Thymus (tissue), 14 donors: Measurements from ENCODE around the gene MIEF1. TPM values are rescaled to one million over a fixed set of nuclear protein-coding genes. Genes with fewer than 3 reads are reported as not detected.
A peak's percentile ranks its signal among the peaks of the same experiment; 100 is the strongest.

Experiments used
- DNase-seq, 9 donors: peaks; one replicate each; pipeline ENCODE4 v3.0.0-alpha.2; 2013; ENCODE audit warnings: low spot score in 9 of 9, low read depth in 6 of 9, missing footprints in 1 of 9
- H3K27ac ChIP-seq, 2 donors: one replicate each; pipeline ENCODE4 v1.5.1; 2013; ENCODE audit warnings: control low read depth in 1 of 2, low read depth in 1 of 2, low read length in 1 of 2, mild to moderate bottlenecking in 1 of 2, moderate library complexity in 1 of 2
- H3K27me3 ChIP-seq, 2 donors: one replicate each; pipeline ENCODE4 v1.5.1; 2013; ENCODE audit warnings: low read length in 1 of 2; ENCODE audit not compliant: control insufficient read depth in 2 of 2, insufficient read depth in 1 of 2
- H3K36me3 ChIP-seq, 2 donors: one replicate each; pipeline ENCODE4 v1.5.1; 2013; ENCODE audit warnings: low read length in 1 of 2, mild to moderate bottlenecking in 1 of 2, moderate library complexity in 1 of 2; ENCODE audit not compliant: control insufficient read depth in 2 of 2, insufficient read depth in 2 of 2
- H3K4me1 ChIP-seq, 2 donors: one replicate each; pipeline ENCODE4 v1.5.1; 2013; ENCODE audit warnings: low read length in 2 of 2; ENCODE audit not compliant: control insufficient read depth in 2 of 2, insufficient read depth in 2 of 2
- H3K4me3 ChIP-seq, 2 donors: one replicate each; pipeline ENCODE4 v1.5.1; 2013; ENCODE audit warnings: low read length in 2 of 2, control low read depth in 1 of 2, mild to moderate bottlenecking in 1 of 2
- H3K9me3 ChIP-seq, 2 donors: one replicate each; pipeline ENCODE4 v1.5.1; 2013; ENCODE audit warnings: low read length in 1 of 2, mild to moderate bottlenecking in 1 of 2; ENCODE audit not compliant: control insufficient read depth in 2 of 2, insufficient read depth in 1 of 2
- WGBS: extraction: QIAGEN DNeasy Blood & Tissue Kit; methylation state at CpG from one replicate; pipeline ENCODE4 v1.1.7; 2013; 5-methylcytosine and 5-hydroxymethylcytosine counted together
- long read RNA-seq, 10 donors: transcript quantifications; one replicate each; lab custom pipeline, GENCODE V29; 2026
- polyA plus RNA-seq: library from polyadenylated mRNA; stranded (reverse); fragments of 200-250 nt; gene quantifications from one replicate; pipeline ENCODE4 v1.2.3, GENCODE V29; 2013
- total RNA-seq: library from RNA; stranded (reverse); fragments of 120-200 nt; gene quantifications from one replicate; pipeline ENCODE4 v1.2.4, GENCODE V29; 2013
- donor health status: healthy.

MIEF1 gene
- total RNA-seq (10.0 TPM), polyA plus RNA-seq (8.7 TPM)
- long read RNA-seq, donor 1, result 0 reads
- long read RNA-seq, donor 2, full-length matches to known transcripts, result 13 of 47 reads
- long read RNA-seq, donor 2, partial matches to known transcripts, result 34 of 47 reads
- long read RNA-seq, donor 2, other reads (novel, unspliced or antisense), result 0 of 47 reads
- long read RNA-seq, donor 3, full-length matches to known transcripts, result 6 of 6 reads
- long read RNA-seq, donor 3, partial matches to known transcripts, result 0 of 6 reads
- long read RNA-seq, donor 3, other reads (novel, unspliced or antisense), result 0 of 6 reads
- long read RNA-seq, donor 4, partial matches to known transcripts, result 0 of 1 reads
- long read RNA-seq, donor 4, other reads (novel, unspliced or antisense), result 0 of 1 reads
- long read RNA-seq, donor 5, full-length matches to known transcripts, result 6 of 6 reads
- long read RNA-seq, donor 5, partial matches to known transcripts, result 0 of 6 reads
- long read RNA-seq, donor 5, other reads (novel, unspliced or antisense), result 0 of 6 reads
- long read RNA-seq, donor 6, full-length matches to known transcripts, result 7 of 7 reads
- long read RNA-seq, donor 6, partial matches to known transcripts, result 0 of 7 reads
- long read RNA-seq, donor 6, other reads (novel, unspliced or antisense), result 0 of 7 reads
- long read RNA-seq, donor 7, full-length matches to known transcripts, result 4 of 4 reads
- long read RNA-seq, donor 7, partial matches to known transcripts, result 0 of 4 reads
- long read RNA-seq, donor 7, other reads (novel, unspliced or antisense), result 0 of 4 reads
- long read RNA-seq, donor 8, full-length matches to known transcripts, result 4 of 4 reads
- long read RNA-seq, donor 8, partial matches to known transcripts, result 0 of 4 reads
- long read RNA-seq, donor 8, other reads (novel, unspliced or antisense), result 0 of 4 reads
- long read RNA-seq, donor 9, partial matches to known transcripts, result 0 of 1 reads
- long read RNA-seq, donor 9, other reads (novel, unspliced or antisense), result 0 of 1 reads
- long read RNA-seq, donor 10, partial matches to known transcripts, result 0 of 2 reads
- long read RNA-seq, donor 10, other reads (novel, unspliced or antisense), result 0 of 2 reads

DNA sequence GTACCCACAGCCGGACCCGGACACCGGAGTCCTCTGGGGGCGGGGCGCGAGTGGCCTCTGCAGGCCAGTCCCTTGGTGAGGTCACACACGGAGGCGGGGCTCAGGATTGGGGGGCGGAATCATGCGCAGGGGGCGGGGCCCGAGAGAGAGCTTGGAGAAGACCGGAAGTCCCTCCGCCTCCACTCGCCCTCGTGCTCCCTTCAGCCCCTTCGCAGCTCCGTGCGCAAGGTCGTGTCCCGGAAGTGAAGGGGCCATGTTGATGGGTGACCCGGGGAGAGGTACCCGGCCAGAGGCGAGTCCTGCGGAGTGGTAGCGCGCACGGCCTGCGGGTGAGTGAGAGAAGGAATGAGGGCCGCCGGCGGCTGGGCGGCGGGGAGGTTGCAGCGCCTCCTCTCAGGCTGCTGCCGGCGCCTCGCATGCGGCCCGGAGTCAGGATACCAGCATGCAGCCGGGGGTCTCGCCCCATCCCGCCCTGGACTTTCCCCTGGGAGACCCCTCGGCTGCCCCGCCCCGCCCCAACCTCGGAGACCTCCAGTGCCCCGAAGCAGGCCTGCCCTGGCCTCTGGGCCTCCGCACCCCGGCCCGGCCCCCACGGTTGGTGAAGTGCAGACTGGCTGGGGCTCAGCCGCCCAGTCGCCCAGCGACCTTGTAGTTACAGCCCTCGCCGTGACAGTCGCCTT is at the start of gene MIEF1:
MIEF1 (plus strand) TSS at position 182 of the 680 bp plus-strand sequence. CDS start 9,005 bp downstream, outside the sequence.
- H3K4me1 ChIP-seq, result peaks cover 8 to 40% of the 10 kb centered on the region in 2 donors
- under 1% methylated on average over 58 of the region's 58 CpGs for WGBS
- peak; percentile 65 to 93 (median 85) for DNase-seq
- peak within 1 kb of the TSS; percentile 58 to 87 for H3K27ac ChIP-seq
- peaks cover 27 to 40% of the 10 kb centered on the region in 2 donors for H3K36me3 ChIP-seq
- no peaks in the 10 kb centered on the region for H3K27me3 ChIP-seq
- H3K4me3 ChIP-seq, result peak within 1 kb of the TSS; percentile 86 to 90
- H3K9me3 ChIP-seq, result no peaks in the 10 kb centered on the region

DNA sequence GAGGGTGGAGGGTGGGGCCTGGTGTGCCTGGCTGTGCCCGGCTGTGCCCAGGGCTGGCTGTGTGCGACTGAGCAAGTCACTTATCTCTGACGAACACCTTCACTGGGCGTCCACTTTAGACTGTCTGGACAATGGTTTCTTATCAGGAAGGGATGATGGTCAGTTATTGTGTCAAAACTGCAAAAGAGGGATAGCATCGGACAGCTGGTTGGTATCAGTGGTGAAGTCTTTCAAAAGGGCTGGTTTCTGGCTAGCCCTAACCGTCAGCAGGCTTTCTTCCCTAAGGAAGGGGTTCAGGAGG is 49.4 kb upstream of the MIEF1 start:
- H3K27me3 ChIP-seq, result peaks cover 21 to 39% of the 10 kb centered on the region in 2 donors
- H3K27ac ChIP-seq, result no peak overlapping the region

DNA sequence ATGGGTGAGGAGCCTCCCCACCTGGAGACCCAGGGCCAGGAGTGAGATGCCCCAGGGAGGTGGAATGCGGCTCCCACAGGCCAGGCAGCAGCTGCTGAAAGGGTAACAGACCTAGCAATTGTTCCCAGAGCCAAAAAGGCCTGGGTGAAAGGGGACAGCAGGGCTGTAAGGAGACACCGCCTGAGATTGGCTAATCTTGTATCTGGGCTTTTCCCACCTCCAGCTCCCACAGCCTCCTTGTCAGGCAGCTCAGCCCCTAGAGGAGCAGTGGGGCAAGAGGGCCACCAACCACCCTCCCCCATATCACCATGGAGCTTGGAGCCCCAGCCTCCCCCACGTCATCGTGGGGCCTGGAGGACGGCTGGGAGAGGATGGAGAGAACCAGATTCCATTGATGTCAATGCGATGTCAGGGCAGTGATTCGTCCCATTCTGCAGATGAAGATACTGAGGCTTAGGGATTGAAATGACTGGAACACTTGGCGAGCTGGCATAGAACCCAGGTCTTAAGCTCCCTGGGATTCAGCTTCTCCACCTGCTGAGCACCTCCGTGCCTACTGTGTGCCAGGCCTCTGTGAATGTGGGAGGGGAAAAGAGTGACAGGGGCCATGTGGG is 48.2 kb upstream of the MIEF1 start:
- H3K4me3 ChIP-seq, result no peak overlapping the region
- H3K4me1 ChIP-seq, result peaks cover 3 to 25% of the 10 kb centered on the region in 2 donors
- peaks cover 32 to 46% of the 10 kb centered on the region in 2 donors for H3K27me3 ChIP-seq
- H3K9me3 ChIP-seq, result peaks cover 0 to 3% of the 10 kb centered on the region in 2 donors
- H3K27ac ChIP-seq, result no peak overlapping the region
- 88% methylated on average over 9 of the region's 9 CpGs for WGBS
- no peaks in the 10 kb centered on the region for H3K36me3 ChIP-seq
- no peak for DNase-seq

More for the DNA sequence above, 49.4 kb upstream of the MIEF1 start:
- Histone ChIP-seq H3K36me3 (no peaks in the 10 kb centered on the region), H3K9me3 (peaks cover 0 to 3% of the 10 kb centered on the region in 2 donors), H3K4me3 (no peak overlapping the region), H3K4me1 (peaks cover 12 to 29% of the 10 kb centered on the region in 2 donors)
- no peak for DNase-seq
- WGBS, result 96% methylated on average over 6 of the region's 6 CpGs

DNA sequence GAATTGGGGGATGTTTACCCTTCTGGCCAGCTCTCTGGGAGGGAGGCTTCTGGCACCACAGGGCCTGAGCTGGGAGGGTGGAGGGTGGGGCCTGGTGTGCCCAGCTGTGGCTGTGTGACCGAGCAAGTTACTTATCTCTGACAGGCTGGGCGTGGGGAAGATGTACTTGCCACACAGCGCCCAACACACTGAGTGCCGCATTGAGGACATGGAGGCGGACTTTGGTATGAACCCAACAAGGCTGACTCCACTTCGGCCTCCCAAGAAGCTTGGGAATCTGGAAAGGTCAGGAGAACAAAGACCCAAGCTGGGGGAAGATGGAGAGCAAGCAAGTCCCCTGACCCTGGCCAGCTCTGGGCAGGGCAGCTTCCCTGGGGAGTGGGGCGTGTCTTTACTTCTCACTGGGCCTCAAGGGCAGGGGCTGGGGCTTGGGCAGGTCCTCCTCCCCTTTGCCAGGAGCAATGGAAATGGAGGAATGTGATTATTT is 47.7 kb upstream of the MIEF1 start:
- peaks cover 3 to 23% of the 10 kb centered on the region in 2 donors for H3K4me1 ChIP-seq
- H3K4me3 ChIP-seq, result no peak overlapping the region
- DNase-seq, result no peak
- WGBS, result 91% methylated on average over 7 of the region's 7 CpGs
- H3K27me3 ChIP-seq, result peaks cover 34 to 52% of the 10 kb centered on the region in 2 donors
- no peak overlapping the region for H3K27ac ChIP-seq
- H3K36me3 ChIP-seq, result no peaks in the 10 kb centered on the region
- peaks cover 0 to 3% of the 10 kb centered on the region in 2 donors for H3K9me3 ChIP-seq

DNA sequence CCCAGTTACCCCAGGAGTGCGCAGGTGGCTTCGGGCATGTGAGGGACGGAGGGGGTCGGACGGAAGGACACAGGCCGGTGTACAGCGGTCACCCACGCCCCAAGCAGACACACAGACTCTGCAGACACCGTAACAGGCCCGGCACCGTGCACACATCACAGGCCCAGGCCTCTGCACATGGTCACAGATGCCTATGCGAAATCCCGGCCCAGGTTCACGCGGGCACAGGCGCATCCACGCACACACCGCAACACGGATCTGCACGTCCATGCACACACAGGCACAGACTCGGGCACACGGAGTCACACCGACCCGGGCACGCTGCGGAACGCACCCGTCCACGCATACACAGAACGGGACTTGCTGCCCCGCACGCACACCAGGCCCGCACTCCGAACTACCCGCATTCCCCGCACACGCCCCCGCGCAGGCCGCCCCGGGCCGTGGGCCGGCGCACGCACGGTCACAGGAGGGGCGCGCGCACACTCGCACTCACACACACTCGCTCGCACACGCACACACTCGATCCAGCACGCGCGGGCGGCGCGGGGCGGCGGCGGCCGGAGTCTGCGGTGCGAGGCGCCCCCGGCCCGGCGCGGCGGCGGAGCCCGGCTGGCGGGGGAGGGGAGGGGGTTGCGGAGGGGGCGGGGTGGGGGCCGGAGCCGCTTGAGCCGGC is 45.4 kb upstream of the MIEF1 start, which contains the start of gene MGAT3:
MGAT3 (plus strand) TSS at position 491 of the 676 bp plus-strand sequence. CDS start 30,336 bp downstream, outside the sequence.
- H3K36me3 ChIP-seq, result no peaks in the 10 kb centered on the region
- DNase-seq, result no peak

DNA sequence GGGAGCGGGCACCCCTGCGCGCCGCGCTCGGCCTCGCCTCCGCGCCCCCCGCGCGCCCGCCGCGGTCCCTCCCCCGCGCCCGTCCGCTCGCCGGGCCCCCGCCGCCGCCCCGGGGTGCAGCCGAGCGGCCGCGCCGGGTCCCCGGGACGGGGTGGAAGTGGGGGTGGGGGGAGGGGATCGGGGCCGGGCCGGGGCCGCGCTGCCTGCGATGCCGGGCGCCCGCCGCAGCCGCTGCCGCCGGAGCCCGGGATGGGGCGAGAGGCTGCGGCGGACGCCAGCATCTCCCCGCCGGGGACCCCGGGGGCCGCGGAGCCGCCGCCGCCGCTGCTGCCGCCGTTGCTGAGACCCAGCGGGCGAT is 44.9 kb upstream of the MIEF1 start:
- Histone ChIP-seq H3K4me3 (peak overlapping the region in 1 of 2 donors; percentile 49), H3K27ac (peak overlapping the region in 1 of 2 donors; percentile 31), H3K9me3 (peaks cover 0 to 3% of the 10 kb centered on the region in 2 donors), H3K36me3 (no peaks in the 10 kb centered on the region), H3K4me1 (peaks cover 3 to 16% of the 10 kb centered on the region in 2 donors), H3K27me3 (peaks cover 34 to 68% of the 10 kb centered on the region in 2 donors)
- WGBS, result 2% methylated on average over 58 of the region's 63 CpGs
- DNase-seq, result no peak

More for the DNA sequence above, 45.4 kb upstream of the MIEF1 start, which contains the start of gene MGAT3:
- peak within 1 kb of the TSS in 1 of 2 donors; percentile 31 for H3K27ac ChIP-seq
- H3K4me1 ChIP-seq, result peaks cover 3 to 19% of the 10 kb centered on the region in 2 donors
- peak within 1 kb of the TSS in 1 of 2 donors; percentile 49 for H3K4me3 ChIP-seq
- WGBS, result 52% methylated on average over 80 of the region's 80 CpGs
- peaks cover 0 to 3% of the 10 kb centered on the region in 2 donors for H3K9me3 ChIP-seq
- H3K27me3 ChIP-seq, result peaks cover 34 to 68% of the 10 kb centered on the region in 2 donors

DNA sequence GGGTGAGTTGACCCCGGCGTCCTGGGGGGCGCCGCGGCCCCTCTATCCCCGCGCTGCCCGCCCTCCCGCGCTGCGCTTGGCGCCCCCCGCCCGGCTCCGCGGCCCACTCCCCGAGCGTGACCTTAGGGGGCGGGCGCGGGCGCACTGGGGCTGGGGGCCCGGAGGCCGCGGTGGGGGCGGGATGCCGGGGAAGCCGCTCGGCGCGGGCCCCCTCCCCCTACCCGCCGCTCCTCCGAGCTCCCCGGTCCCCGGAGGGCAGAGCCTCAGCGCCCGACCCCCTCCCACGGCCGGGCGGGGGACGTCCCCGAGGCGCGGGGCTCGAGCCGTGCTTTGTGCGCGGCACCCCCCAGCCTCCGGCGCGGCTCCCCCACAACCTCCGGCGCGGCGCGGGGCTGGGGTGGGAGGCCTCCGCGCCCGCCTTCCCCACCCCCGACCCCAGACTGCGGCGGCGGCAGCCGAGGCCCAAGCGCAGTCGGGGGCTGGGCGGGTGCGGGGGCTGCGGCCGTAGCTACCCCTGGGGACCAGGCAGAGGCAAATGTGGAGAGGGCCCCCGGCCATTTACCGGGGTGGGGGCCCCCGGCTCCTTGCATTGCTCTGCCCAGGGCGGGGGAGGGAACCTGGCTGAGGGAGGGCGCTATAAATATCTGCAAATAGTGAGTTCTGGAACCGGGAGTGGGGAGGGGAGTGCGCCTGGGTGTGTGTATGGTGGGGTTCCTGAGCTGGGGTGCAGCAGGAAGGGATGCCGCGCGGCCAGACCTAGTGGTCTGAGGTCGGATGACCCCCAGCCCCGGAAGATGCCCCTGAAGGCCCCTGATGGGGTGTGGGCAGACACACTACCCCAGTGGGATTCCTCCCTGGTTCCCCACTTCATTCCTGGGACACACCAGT is 44.3 kb upstream of the MIEF1 start:
- H3K27me3 ChIP-seq, result peaks cover 34 to 66% of the 10 kb centered on the region in 2 donors
- DNase-seq, result no peak
- peaks cover 0 to 3% of the 10 kb centered on the region in 2 donors for H3K9me3 ChIP-seq
- H3K27ac ChIP-seq, result peak overlapping the region in 1 of 2 donors; percentile 31
- H3K36me3 ChIP-seq, result no peaks in the 10 kb centered on the region
- H3K4me1 ChIP-seq, result peaks cover 3 to 17% of the 10 kb centered on the region in 2 donors
- H3K4me3 ChIP-seq, result peak overlapping the region; percentile 10 to 49
- WGBS, result under 1% methylated on average over 83 of the region's 83 CpGs
